Fibroblast of lung (primary cell): Measurements from ENCODE around the gene CEP97.

Experiments
- CTCF ChIP-seq, 2 donors: IDR thresholded peaks in 1 of 2; conservative IDR thresholded peaks in 1 of 2; 1 replicate in 1 of 2; 2 replicates in 1 of 2; pipeline ENCODE4 v1.5.1; 2011 to 2012; ENCODE audit warnings: low read length in 2 of 2, control low read depth in 1 of 2, inconsistent platforms in 1 of 2, low read depth in 1 of 2, mild to moderate bottlenecking in 1 of 2
- EZH2 ChIP-seq: IDR thresholded peaks from 2 replicates; pipeline ENCODE4 v1.5.1; 2012; ENCODE audit warnings: low read length, control low read depth, mild to moderate bottlenecking; ENCODE audit errors: missing control alignments

- TF ChIP-seq CTCF (conservative IDR thresholded peaks at IDR 0.05 in 1 of 2, IDR thresholded peaks at IDR 0.05 in 1 of 2; ENCODE audit: low read depth in 1 of 2, low read length in 2 of 2) (no peak), EZH2 (no peak)
Observed at GRCh38 chr3:101725194-101725889, 928 bp downstream of the CEP97 start.
